Nephron (organoid): ENCODE measurements around the gene TAF13.

Experiments used
- H3K27ac Mint-ChIP-seq, 3 experiments: 2 replicates each; pipeline ENCODE4 v1.8.0; 2020; ENCODE audit warnings: mixed read lengths in 3 of 3, mild to moderate bottlenecking in 2 of 3, moderate library complexity in 1 of 3
- H3K27me3 Mint-ChIP-seq: 2 replicates; pipeline ENCODE4 v1.8.0; 2021; ENCODE audit warnings: low read depth, mild to moderate bottlenecking, moderate library complexity, mixed read lengths
- H3K36me3 Mint-ChIP-seq: 2 replicates; pipeline ENCODE4 v1.8.0; 2020; ENCODE audit warnings: low read depth, mixed read lengths
- H3K4me1 Mint-ChIP-seq: 2 replicates; pipeline ENCODE4 v1.8.0; 2020; ENCODE audit warnings: mixed read lengths
- H3K4me3 Mint-ChIP-seq, 3 experiments: 2 replicates each; pipeline ENCODE4 v1.8.0; 2020; ENCODE audit warnings: mild to moderate bottlenecking in 3 of 3, mixed read lengths in 3 of 3, moderate library complexity in 2 of 3
- H3K9me3 Mint-ChIP-seq: 2 replicates; pipeline ENCODE4 v1.8.0; 2020; ENCODE audit warnings: mixed read lengths
- TF ChIP-seq, protein P1 (sequence below), 3 experiments: fragments of 200-600 bp; sonication (generic); IDR thresholded peaks; one replicate each; pipeline ENCODE4 v1.5.0; 2021; ENCODE audit warnings: antibody characterized with exemption in 3 of 3; ENCODE audit not compliant: unreplicated experiment in 3 of 3

The TAF13 gene

DNA sequence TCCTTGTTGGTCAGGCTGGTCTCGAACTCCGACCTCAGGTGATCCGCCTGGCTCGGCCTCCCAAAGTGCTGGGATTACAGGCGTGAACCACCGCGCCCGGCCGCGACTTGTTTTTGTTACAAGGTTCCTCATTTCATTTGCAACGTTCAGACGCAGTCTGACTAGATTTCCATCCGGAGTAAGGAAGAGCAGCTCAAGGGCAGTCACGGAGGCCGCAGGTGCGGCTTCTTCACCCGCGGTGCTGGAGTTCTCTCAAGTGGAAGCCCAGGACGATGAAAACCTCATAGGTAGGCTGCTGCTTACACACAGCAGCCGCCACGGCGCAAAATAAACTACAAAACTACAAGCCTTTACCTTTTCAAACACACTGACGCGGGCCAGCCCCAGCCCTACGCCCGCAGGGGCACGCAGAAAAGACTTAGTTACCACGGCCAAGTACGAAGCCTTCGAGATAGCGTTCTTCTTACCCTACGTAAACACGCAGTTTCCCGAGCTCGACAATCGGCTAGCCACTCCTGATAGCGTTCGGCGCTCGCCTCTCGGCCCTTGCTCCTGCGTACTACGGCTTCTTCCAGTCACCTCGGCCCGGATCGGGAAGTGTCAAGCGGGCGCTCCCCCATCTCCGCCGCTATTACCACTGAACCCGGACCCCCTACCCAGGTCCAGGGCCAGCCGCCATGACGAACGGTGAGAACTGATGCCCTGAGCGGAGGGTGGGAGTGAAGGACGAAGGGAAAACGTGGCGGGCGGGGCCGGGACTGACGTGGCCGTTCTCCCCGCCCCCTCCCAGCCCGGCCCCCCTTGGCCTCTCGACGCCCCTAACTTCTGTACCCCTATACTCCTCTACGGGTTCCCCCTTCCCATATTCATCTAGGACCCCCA lies 14.6 kb upstream of the TAF13 start, which contains the start of gene TMEM167B:
TSS of gene TMEM167B (plus strand) at position 569 of the 882 bp plus-strand sequence. CDS start at position 678, 109 bp downstream.
- peaks cover 22% of the 10 kb centered on the region for H3K4me1 Mint-ChIP-seq
- TF ChIP-seq, protein P1, sequence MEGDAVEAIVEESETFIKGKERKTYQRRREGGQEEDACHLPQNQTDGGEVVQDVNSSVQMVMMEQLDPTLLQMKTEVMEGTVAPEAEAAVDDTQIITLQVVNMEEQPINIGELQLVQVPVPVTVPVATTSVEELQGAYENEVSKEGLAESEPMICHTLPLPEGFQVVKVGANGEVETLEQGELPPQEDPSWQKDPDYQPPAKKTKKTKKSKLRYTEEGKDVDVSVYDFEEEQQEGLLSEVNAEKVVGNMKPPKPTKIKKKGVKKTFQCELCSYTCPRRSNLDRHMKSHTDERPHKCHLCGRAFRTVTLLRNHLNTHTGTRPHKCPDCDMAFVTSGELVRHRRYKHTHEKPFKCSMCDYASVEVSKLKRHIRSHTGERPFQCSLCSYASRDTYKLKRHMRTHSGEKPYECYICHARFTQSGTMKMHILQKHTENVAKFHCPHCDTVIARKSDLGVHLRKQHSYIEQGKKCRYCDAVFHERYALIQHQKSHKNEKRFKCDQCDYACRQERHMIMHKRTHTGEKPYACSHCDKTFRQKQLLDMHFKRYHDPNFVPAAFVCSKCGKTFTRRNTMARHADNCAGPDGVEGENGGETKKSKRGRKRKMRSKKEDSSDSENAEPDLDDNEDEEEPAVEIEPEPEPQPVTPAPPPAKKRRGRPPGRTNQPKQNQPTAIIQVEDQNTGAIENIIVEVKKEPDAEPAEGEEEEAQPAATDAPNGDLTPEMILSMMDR (IDR thresholded peaks at IDR 0.05; ENCODE audit: unreplicated experiment in 3 of 3) = no peak
- peaks cover 27% of the 10 kb centered on the region for H3K36me3 Mint-ChIP-seq
- no peaks in the 10 kb centered on the region for H3K27me3 Mint-ChIP-seq
- peak within 1 kb of the TSS; percentile 97 to 99 (median 98) for H3K27ac Mint-ChIP-seq
- H3K9me3 Mint-ChIP-seq = no peaks in the 10 kb centered on the region
- H3K4me3 Mint-ChIP-seq = peak within 1 kb of the TSS; percentile 94 to 95 (median 95)

DNA sequence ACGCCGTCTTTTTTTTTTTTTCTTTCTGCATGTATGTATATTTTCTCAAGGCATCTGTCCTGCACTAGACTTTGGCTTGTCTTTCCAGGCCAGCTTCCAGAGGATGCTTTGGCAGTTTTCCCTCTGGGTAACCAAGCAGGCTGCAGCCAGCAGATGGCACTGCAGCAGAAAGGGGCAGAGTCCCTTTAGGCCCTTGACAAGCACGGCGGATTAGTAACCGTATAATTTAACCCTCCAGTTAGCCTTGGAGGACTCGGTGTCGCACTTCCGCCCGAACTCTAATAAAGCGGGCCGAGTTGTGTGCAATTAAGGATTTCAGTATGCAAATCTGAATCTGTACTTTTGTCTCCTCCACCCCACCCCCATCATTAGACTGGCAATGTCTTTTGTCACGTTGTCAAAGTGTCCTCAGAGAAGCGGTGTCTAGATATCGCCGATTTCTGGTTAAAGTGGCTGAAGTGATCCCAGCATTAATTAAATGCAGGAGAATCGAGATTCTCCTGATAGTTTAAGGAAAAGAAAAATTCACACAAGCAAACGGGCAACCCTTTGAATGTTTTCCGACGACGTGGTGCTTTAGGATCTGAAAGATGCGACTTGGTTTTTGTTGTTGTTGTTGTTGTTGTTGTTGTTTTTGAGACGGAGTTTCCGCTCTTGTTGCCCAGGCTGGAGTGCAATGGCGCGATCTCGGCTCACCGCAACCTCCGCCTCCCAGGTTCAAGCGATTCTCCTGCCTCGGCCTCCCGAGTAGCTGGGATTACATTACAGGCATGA lies 13.6 kb upstream of the TAF13 start:
- H3K9me3 Mint-ChIP-seq = no peaks in the 10 kb centered on the region
- peak overlapping the region; percentile 94 to 95 (median 95) for H3K4me3 Mint-ChIP-seq
- peaks cover 19% of the 10 kb centered on the region for H3K36me3 Mint-ChIP-seq
- H3K4me1 Mint-ChIP-seq = peaks cover 22% of the 10 kb centered on the region
- TF ChIP-seq, protein P1 (IDR thresholded peaks at IDR 0.05; ENCODE audit: unreplicated experiment in 3 of 3) = peak in 2 of 3 experiments; percentile 27 to 40
- H3K27ac Mint-ChIP-seq = peak overlapping the region; percentile 69 to 97 (median 87)
- no peaks in the 10 kb centered on the region for H3K27me3 Mint-ChIP-seq

DNA sequence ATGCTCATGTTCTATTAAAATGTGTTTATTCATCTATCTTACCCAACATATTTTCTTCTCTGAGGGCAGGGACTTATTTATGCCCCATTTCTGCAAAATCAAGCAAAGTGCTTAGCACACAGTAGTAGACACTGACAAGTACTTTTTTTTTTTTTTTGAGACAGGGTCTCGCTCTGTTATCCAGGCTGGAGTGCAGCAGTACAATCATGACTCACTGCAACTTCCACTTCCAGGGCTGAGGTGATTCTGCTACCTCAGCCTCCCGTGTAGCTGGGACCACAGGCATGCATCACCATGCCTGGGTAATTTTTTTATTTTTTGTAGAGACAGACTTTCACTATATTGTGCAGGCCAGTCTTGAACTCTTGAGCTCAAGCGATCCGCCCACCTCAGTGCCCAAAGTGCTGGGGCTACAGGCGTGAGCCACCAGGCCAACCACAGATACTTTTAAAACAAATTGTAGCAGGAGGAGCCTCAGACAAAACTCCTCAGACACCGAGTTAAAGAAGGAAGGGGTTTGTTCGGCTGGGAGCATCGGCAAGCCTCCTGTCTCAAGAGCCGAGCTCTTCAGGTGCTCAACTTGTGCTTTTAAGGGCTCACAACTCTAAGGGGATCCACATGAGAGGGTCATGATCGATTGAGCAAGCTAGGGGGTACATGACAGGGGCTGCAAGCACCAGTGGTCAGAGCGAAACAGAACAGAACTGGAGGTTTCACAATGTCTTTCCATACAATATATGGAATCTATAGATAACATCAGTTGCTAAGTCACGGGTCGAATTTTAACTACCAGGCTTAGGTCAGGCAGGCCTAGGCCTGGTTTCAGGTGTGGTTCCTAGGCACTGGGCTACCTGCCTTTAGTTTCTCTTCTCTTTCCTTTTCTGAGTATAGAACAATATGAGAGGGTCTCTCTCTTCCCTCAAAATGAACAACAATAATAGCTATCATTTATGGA lies 9.0 kb upstream of the TAF13 start:
- Mint-ChIP-seq H3K9me3 (no peaks in the 10 kb centered on the region), H3K4me1 (no peaks in the 10 kb centered on the region), H3K36me3 (peaks cover 4% of the 10 kb centered on the region), H3K27ac (no peak overlapping the region), H3K4me3 (no peak overlapping the region), H3K27me3 (no peaks in the 10 kb centered on the region)
- TF ChIP-seq, protein P1 (IDR thresholded peaks at IDR 0.05; ENCODE audit: unreplicated experiment in 3 of 3) = no peak

DNA sequence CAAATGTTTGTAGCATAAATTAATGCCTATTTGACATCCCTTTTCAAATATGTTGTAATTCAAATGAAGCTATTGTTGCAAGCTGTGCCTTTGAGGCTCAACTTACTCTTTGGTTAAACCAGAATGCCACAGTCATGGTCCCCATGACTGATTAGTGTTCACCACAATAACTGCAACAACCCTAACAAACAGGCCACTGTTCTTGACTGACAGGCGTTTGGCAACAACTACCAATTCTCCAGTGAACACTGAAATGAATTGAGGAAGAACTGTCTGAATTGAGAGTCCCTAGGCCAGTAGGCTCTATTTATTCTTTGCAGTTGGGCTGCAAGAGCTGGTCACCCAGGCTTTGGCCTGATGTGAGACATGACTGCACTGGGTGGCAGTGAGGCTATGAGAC lies 8.1 kb upstream of the TAF13 start:
- Mint-ChIP-seq H3K27me3 (no peaks in the 10 kb centered on the region), H3K27ac (peak overlapping the region in 2 of 3 experiments; percentile 37 to 58), H3K4me3 (no peak overlapping the region), H3K9me3 (no peaks in the 10 kb centered on the region), H3K4me1 (no peaks in the 10 kb centered on the region), H3K36me3 (no peaks in the 10 kb centered on the region)
- TF ChIP-seq, protein P1 (IDR thresholded peaks at IDR 0.05; ENCODE audit: unreplicated experiment in 3 of 3) = no peak

DNA sequence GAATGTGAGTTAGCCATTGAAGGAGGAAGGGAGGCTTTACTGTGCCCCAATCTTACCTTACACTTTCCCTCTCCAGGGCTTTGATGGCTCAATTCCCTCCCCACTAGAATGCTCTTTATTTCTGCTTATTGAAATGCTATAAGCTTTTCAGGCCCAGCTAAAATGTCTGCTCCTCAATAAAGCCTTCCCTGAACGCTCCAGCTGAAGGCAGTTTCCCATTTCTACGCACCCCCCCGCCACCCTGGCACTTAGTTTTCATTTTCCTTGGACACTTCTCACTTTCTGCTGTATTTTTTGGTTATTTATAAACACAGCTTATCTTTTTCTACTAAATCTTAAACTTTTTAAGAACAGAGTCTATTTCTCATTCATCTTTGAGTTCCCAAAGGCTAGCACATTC lies 7.7 kb upstream of the TAF13 start:
- no peaks in the 10 kb centered on the region for H3K27me3 Mint-ChIP-seq
- peak overlapping the region in 2 of 3 experiments; percentile 37 to 58 for H3K27ac Mint-ChIP-seq
- H3K4me1 Mint-ChIP-seq = no peaks in the 10 kb centered on the region
- H3K4me3 Mint-ChIP-seq = no peak overlapping the region
- no peaks in the 10 kb centered on the region for H3K9me3 Mint-ChIP-seq
- TF ChIP-seq, protein P1 (IDR thresholded peaks at IDR 0.05; ENCODE audit: unreplicated experiment in 3 of 3) = no peak
- H3K36me3 Mint-ChIP-seq = no peaks in the 10 kb centered on the region
